ENCODE measurements around the gene TNFRSF6B.
A peak's percentile ranks its signal among the peaks of the same experiment; 100 is the strongest.

The TNFRSF6B gene

GRCh38 chr20:63702036-63702665, 5.7 kb downstream of the TNFRSF6B start:
- Histone ChIP-seq H3K9ac (ENCODE audit: low read depth, low read length) (no peak overlapping the region), H3K4me1 (ENCODE audit: insufficient read depth, low read length) (peaks cover 19% of the 10 kb centered on the region; the same call in 1 of the 2 replicates), H3K36me3 (ENCODE audit: insufficient read depth, low read length) (peaks cover 7% of the 10 kb centered on the region; the same call in 1 of the 2 replicates), H3K9me3 (ENCODE audit: control insufficient read depth, insufficient read depth, low read length) (no peaks in the 10 kb centered on the region)

- Histone ChIP-seq H3K9me3 (ENCODE audit: control insufficient read depth, insufficient read depth, low read length) (no peaks in the 10 kb centered on the region), H3K36me3 (ENCODE audit: insufficient read depth, low read length) (peaks cover 7% of the 10 kb centered on the region; the same call in 1 of the 2 replicates), H3K4me1 (ENCODE audit: insufficient read depth, low read length) (peaks cover 19% of the 10 kb centered on the region; the same call in 1 of the 2 replicates), H3K9ac (ENCODE audit: low read depth, low read length) (no peak overlapping the region)
Measured at GRCh38 chr20:63702751-63703470, 6.5 kb downstream of the TNFRSF6B start.

- peaks cover 7% of the 10 kb centered on the region; the same call in 1 of the 2 replicates for H3K36me3 ChIP-seq (ENCODE audit: insufficient read depth, low read length)
- peaks cover 18% of the 10 kb centered on the region; the same call in 1 of the 2 replicates for H3K4me1 ChIP-seq (ENCODE audit: insufficient read depth, low read length)
- no peaks in the 10 kb centered on the region for H3K9me3 ChIP-seq (ENCODE audit: control insufficient read depth, insufficient read depth, low read length)
Measured at GRCh38 chr20:63703471-63703975, 7.1 kb downstream of the TNFRSF6B start.

GRCh38 chr20:63703976-63704748, 7.7 kb downstream of the TNFRSF6B start:
- H3K9me3 ChIP-seq (ENCODE audit: control insufficient read depth, insufficient read depth, low read length) = no peaks in the 10 kb centered on the region
- H3K36me3 ChIP-seq (ENCODE audit: insufficient read depth, low read length) = peaks cover 7% of the 10 kb centered on the region; the same call in 1 of the 2 replicates
- H3K4me1 ChIP-seq (ENCODE audit: insufficient read depth, low read length) = peaks cover 13% of the 10 kb centered on the region; the same call in 1 of the 2 replicates
- no peak overlapping the region for H3K9ac ChIP-seq (ENCODE audit: low read depth, low read length)

More at GRCh38 chr20:63703471-63703975, 7.1 kb downstream of the TNFRSF6B start:
- no peak overlapping the region for H3K9ac ChIP-seq (ENCODE audit: low read depth, low read length)

GRCh38 chr20:63704749-63705117, 8.3 kb downstream of the TNFRSF6B start:
- H3K36me3 ChIP-seq (ENCODE audit: insufficient read depth, low read length) = peaks cover 11% of the 10 kb centered on the region
- H3K4me1 ChIP-seq (ENCODE audit: insufficient read depth, low read length) = peaks cover 8% of the 10 kb centered on the region; the same call in 1 of the 2 replicates
- no peak overlapping the region for H3K9ac ChIP-seq (ENCODE audit: low read depth, low read length)
- H3K9me3 ChIP-seq (ENCODE audit: control insufficient read depth, insufficient read depth, low read length) = no peaks in the 10 kb centered on the region

GRCh38 chr20:63705232-63706026, 9.0 kb downstream of the TNFRSF6B start:
- Histone ChIP-seq H3K36me3 (ENCODE audit: insufficient read depth, low read length) (peaks cover 11% of the 10 kb centered on the region), H3K9me3 (ENCODE audit: control insufficient read depth, insufficient read depth, low read length) (no peaks in the 10 kb centered on the region), H3K9ac (ENCODE audit: low read depth, low read length) (no peak overlapping the region), H3K4me1 (ENCODE audit: insufficient read depth, low read length) (0 out of 2 replicates have a peak, but pooled peaks cover 5% of the 10 kb centered on the region)

GRCh38 chr20:63706027-63706695, 9.7 kb downstream of the TNFRSF6B start:
- Histone ChIP-seq H3K4me1 (ENCODE audit: insufficient read depth, low read length) (0 out of 2 replicates have a peak, but pooled peaks cover 5% of the 10 kb centered on the region), H3K36me3 (ENCODE audit: insufficient read depth, low read length) (peaks cover 14% of the 10 kb centered on the region), H3K9ac (ENCODE audit: low read depth, low read length) (peak overlapping the region; percentile 80; the same call in 1 of the 2 replicates), H3K9me3 (ENCODE audit: control insufficient read depth, insufficient read depth, low read length) (no peaks in the 10 kb centered on the region)

GRCh38 chr20:63706852-63707557, 10.6 kb downstream of the TNFRSF6B start:
- Histone ChIP-seq H3K36me3 (ENCODE audit: insufficient read depth, low read length) (peaks cover 18% of the 10 kb centered on the region), H3K9ac (ENCODE audit: low read depth, low read length) (peak overlapping the region; percentile 80), H3K9me3 (ENCODE audit: control insufficient read depth, insufficient read depth, low read length) (no peaks in the 10 kb centered on the region), H3K4me1 (ENCODE audit: insufficient read depth, low read length) (0 out of 2 replicates have a peak, but pooled peaks cover 5% of the 10 kb centered on the region)

- Histone ChIP-seq H3K9me3 (ENCODE audit: control insufficient read depth, insufficient read depth, low read length) (no peaks in the 10 kb centered on the region), H3K9ac (ENCODE audit: low read depth, low read length) (peak within 1 kb of the TSS; percentile 80), H3K4me1 (ENCODE audit: insufficient read depth, low read length) (0 out of 2 replicates have a peak, but pooled peaks cover 5% of the 10 kb centered on the region), H3K36me3 (ENCODE audit: insufficient read depth, low read length) (peaks cover 25% of the 10 kb centered on the region)
Measured at GRCh38 chr20:63707558-63708300, 11.3 kb downstream of the TNFRSF6B start, which contains the start of the genes ARFRP1 and ZGPAT. ARFRP1 (minus strand) TSS chr20:63707976; CDS start chr20:63707091, 885 bp downstream. ZGPAT (plus strand) TSS chr20:63708039; CDS start chr20:63708581, 542 bp downstream.

- Histone ChIP-seq H3K4me1 (ENCODE audit: insufficient read depth, low read length) (0 out of 2 replicates have a peak, but pooled peaks cover 5% of the 10 kb centered on the region), H3K36me3 (ENCODE audit: insufficient read depth, low read length) (peaks cover 27% of the 10 kb centered on the region), H3K9me3 (ENCODE audit: control insufficient read depth, insufficient read depth, low read length) (no peaks in the 10 kb centered on the region), H3K9ac (ENCODE audit: low read depth, low read length) (peak overlapping the region; percentile 80)
Measured at GRCh38 chr20:63708301-63709148, 12.1 kb downstream of the TNFRSF6B start.

GRCh38 chr20:63709149-63709527, 12.7 kb downstream of the TNFRSF6B start:
- no peaks in the 10 kb centered on the region for H3K9me3 ChIP-seq (ENCODE audit: control insufficient read depth, insufficient read depth, low read length)
- H3K36me3 ChIP-seq (ENCODE audit: insufficient read depth, low read length) = peaks cover 27% of the 10 kb centered on the region
- 0 out of 2 replicates have a peak, but pooled peaks cover 5% of the 10 kb centered on the region for H3K4me1 ChIP-seq (ENCODE audit: insufficient read depth, low read length)
- H3K9ac ChIP-seq (ENCODE audit: low read depth, low read length) = no peak overlapping the region
